Activated CD4-positive, alpha-beta T cell treated with anti-CD3 and anti-CD28 coated beads, Interleukin-2, amount 10 ng/mL, durations not matched to agents 24 days and 14 days (primary cell): Measurements from ENCODE around the gene PSMB8. TPM values are rescaled to one million over a fixed set of nuclear protein-coding genes. Genes with fewer than 3 reads are reported as not detected.

ENCODE experiments used
- DNase-seq: peaks from one replicate; pipeline ENCODE4 v3.0.0; 2022
- H3K27ac Mint-ChIP-seq: one replicate; pipeline ENCODE4 v1.8.0; 2022; ENCODE audit warnings: mild to moderate bottlenecking, mixed read lengths
- H3K27me3 Mint-ChIP-seq: one replicate; pipeline ENCODE4 v1.8.0; 2022; ENCODE audit warnings: mixed read lengths
- H3K36me3 Mint-ChIP-seq: one replicate; pipeline ENCODE4 v1.8.0; 2022; ENCODE audit warnings: low read depth, mild to moderate bottlenecking, mixed read lengths
- H3K4me1 Mint-ChIP-seq: one replicate; pipeline ENCODE4 v1.8.0; 2021; ENCODE audit warnings: mixed read lengths
- H3K4me3 Mint-ChIP-seq: one replicate; pipeline ENCODE4 v1.8.0; 2022; ENCODE audit warnings: mild to moderate bottlenecking, moderate library complexity, mixed read lengths
- H3K9me3 Mint-ChIP-seq: one replicate; pipeline ENCODE4 v1.8.0; 2021; ENCODE audit warnings: mixed read lengths
- intact Hi-C: fragments of 100-400 bp; cut with micrococcal nuclease; formaldehyde crosslinking; loops from one replicate; pipeline ENCODE4 v1.15.1; 2023
- total RNA-seq: library from RNA; stranded (reverse); gene quantifications from 2 replicates; pipeline ENCODE4 v1.2.3, GENCODE V29; 2022

The PSMB8 gene
- total RNA-seq, 1 donor from 2014 or later = 342 TPM

DNA sequence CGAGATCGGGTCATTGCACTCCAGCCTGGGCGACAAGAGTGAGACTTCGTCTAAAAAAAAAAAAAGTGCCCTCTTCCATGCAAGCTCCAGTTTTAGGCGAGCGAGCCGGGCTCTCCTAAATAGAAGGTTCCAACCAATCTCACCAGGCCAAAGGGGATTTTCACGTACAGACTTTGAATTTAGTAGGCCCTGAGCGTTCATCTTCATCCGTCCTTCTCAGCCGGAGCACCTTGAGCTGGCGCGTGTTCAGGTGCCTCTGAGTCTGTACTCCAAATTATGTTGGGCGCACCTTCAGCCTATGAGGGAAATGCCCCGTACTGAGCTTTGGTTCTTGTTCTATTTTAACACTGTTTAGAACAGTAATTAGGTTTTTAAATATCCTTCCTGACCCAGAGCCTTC, 4.5 kb downstream of the PSMB8 start:
- Mint-ChIP-seq H3K27me3 (no peaks in the 10 kb centered on the region), H3K36me3 (peaks cover 79% of the 10 kb centered on the region), H3K27ac (peak overlapping the region; percentile 99), H3K4me3 (no peak overlapping the region), H3K4me1 (peaks cover 65% of the 10 kb centered on the region), H3K9me3 (no peaks in the 10 kb centered on the region)
- peak; percentile 58 for DNase-seq
- intact Hi-C loops = no loop called here

- Mint-ChIP-seq H3K36me3 (peaks cover 79% of the 10 kb centered on the region), H3K27me3 (no peaks in the 10 kb centered on the region), H3K4me3 (peak within 1 kb of the TSS; percentile 83), H3K4me1 (peaks cover 75% of the 10 kb centered on the region), H3K9me3 (peaks cover 5% of the 10 kb centered on the region), H3K27ac (peak within 1 kb of the TSS; percentile 99)
- DNase-seq = peak; percentile 93
- intact Hi-C loops = loop anchor here (1.0 kb wide), 2 partner anchors 16 to 30 kb away; partner anchors contain the start of gene PSMB9
Observed at GRCh38 chr6:32838114-32838958, 5.5 kb downstream of the PSMB8 start, which contains the start of gene TAP2. Gene TAP2 (minus strand): TSS chr6:32838739. CDS start chr6:32838233, 506 bp downstream.

DNA sequence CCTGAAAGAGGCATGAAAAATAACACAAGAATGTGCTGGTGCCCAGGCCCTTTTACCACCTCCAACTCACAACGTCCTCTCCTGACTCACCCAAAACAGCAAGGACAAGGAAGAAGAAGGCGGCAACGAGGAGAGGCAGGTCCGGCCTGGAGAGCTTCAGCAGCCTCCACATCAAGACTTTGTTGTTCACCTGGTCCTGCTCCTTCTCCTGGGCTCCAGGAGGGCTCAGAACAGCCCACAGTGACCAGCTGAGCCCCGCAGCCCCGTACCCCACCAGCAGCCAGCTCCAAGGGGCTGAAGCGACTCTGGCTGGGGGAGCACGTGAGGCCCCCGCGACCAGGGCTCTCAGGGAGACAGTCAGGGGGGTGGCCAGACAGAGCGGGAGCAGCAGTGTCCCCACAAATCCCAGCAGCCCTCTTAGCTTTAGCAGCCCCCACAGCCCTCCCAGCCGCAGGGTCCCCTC, 6.2 kb downstream of the PSMB8 start:
- intact Hi-C loops = loop anchor here (1.0 kb wide), 2 partner anchors 17 to 31 kb away; partner anchors contain the start of gene PSMB9
- Mint-ChIP-seq H3K27ac (peak overlapping the region; percentile 99), H3K27me3 (no peaks in the 10 kb centered on the region), H3K9me3 (peaks cover 5% of the 10 kb centered on the region), H3K4me3 (peak overlapping the region; percentile 83), H3K36me3 (peaks cover 80% of the 10 kb centered on the region), H3K4me1 (peaks cover 76% of the 10 kb centered on the region)
- peak; percentile 61 for DNase-seq

DNA sequence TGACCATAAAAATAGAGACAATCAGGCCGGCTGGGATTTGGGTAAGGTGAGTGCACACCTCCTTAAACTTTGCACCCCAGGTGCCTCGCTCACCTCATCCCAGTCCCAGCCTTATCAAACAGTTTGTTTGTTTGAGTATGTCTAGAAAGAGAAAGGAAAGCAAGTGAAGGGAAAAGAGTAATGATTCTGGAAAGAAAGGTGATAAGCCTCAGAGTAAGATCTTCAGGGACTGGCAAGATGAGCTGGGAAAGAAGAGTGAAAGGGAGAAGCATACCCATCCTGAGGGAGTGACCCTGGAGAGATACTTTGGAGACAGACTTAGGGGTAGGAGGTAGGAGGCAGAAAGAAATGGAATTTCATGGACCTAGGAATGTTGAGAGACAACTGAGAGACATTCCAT, 7.0 kb downstream of the PSMB8 start:
- intact Hi-C loops = no loop called here
- no peak for DNase-seq
- H3K27ac Mint-ChIP-seq = peak overlapping the region; percentile 99
- no peaks in the 10 kb centered on the region for H3K27me3 Mint-ChIP-seq
- peaks cover 5% of the 10 kb centered on the region for H3K9me3 Mint-ChIP-seq
- H3K36me3 Mint-ChIP-seq = peaks cover 80% of the 10 kb centered on the region
- H3K4me1 Mint-ChIP-seq = peaks cover 74% of the 10 kb centered on the region
- H3K4me3 Mint-ChIP-seq = peak overlapping the region; percentile 83

DNA sequence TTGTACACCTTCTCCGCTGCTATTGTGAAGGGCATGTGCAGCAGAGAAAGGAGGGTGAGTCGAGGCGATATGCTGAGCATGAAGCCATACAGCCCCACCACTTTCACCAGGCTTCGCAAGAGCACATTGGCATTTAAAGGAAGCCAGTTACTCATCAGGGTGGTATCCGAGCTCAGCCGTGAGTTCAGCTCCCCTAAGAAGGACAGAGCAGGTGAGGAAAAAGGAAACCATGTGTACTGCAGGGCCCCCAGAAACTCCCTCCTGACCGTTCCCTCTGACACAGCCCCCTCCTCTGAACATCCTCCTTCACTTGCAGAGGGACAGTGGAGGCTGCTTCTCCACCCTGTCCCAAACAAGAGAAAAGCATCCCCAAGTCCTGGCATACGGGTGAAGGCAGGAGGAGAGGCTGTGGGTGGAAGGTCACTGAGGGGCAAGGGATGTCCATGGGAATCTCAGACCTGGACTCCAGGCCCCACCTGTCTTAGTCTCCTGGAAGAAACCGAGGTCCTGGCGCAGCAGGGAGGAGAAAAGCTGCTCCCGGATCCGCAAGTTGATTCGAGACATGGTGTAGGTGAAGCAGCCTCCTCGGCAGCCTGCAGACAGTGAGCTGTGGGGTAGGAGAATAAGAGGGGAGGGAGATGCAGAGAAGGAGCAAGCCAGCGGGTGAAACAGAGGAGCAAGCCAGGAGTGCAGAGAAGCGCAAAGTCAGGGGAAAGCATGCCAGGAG, 8.5 kb downstream of the PSMB8 start:
- peaks cover 70% of the 10 kb centered on the region for H3K4me1 Mint-ChIP-seq
- H3K4me3 Mint-ChIP-seq = peak overlapping the region; percentile 56
- no peak overlapping the region for H3K27ac Mint-ChIP-seq
- intact Hi-C loops = no loop called here
- peaks cover 5% of the 10 kb centered on the region for H3K9me3 Mint-ChIP-seq
- DNase-seq = peak; percentile 56
- no peaks in the 10 kb centered on the region for H3K27me3 Mint-ChIP-seq
- H3K36me3 Mint-ChIP-seq = peaks cover 78% of the 10 kb centered on the region

DNA sequence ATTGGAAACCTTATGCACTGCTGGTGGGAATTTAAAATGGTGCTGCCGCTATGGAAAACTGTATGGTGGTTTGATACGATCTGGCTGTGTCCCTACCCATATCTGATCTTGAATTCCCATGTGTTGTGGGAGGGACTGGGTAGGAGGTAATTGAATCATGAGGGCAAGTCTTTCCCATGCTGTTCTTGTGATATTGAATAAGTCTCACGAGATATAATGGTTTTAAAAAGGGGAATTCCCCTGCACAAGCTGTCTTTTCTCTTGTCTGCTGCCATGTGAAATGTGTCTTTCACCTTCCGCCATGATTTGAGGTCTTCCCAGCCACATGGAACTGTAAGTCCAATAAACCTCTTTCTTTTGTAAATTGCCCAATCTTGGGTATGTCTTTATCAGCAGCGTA, 10.2 kb downstream of the PSMB8 start:
- intact Hi-C loops = no loop called here
- H3K27me3 Mint-ChIP-seq = no peaks in the 10 kb centered on the region

GRCh38 chr6:32832535-32832934, 11.3 kb downstream of the PSMB8 start:
- Mint-ChIP-seq H3K27me3 (no peaks in the 10 kb centered on the region), H3K4me3 (no peak overlapping the region), H3K9me3 (peaks cover 5% of the 10 kb centered on the region), H3K27ac (no peak overlapping the region), H3K4me1 (peaks cover 73% of the 10 kb centered on the region), H3K36me3 (peaks cover 95% of the 10 kb centered on the region)
- DNase-seq = peak; percentile 53
- intact Hi-C loops = no loop called here

More for the DNA sequence above, 10.2 kb downstream of the PSMB8 start:
- DNase-seq = peak; percentile 49
- Mint-ChIP-seq H3K27ac (peak overlapping the region; percentile 49), H3K9me3 (peaks cover 5% of the 10 kb centered on the region), H3K4me1 (peaks cover 69% of the 10 kb centered on the region), H3K36me3 (peaks cover 87% of the 10 kb centered on the region), H3K4me3 (peak overlapping the region; percentile 56)

- H3K9me3 Mint-ChIP-seq = peaks cover 5% of the 10 kb centered on the region
- peak overlapping the region; percentile 18 for H3K27ac Mint-ChIP-seq
- H3K36me3 Mint-ChIP-seq = peaks cover 86% of the 10 kb centered on the region
- H3K27me3 Mint-ChIP-seq = no peaks in the 10 kb centered on the region
- intact Hi-C loops = no loop called here
- H3K4me3 Mint-ChIP-seq = no peak overlapping the region
- DNase-seq = peak; percentile 41
- H3K4me1 Mint-ChIP-seq = peaks cover 66% of the 10 kb centered on the region
Observed at GRCh38 chr6:32830936-32831335, 12.9 kb downstream of the PSMB8 start.

GRCh38 chr6:32830017-32830416, 13.8 kb downstream of the PSMB8 start:
- intact Hi-C loops = no loop called here
- no peaks in the 10 kb centered on the region for H3K27me3 Mint-ChIP-seq
- H3K9me3 Mint-ChIP-seq = peaks cover 5% of the 10 kb centered on the region
- DNase-seq = peak; percentile 44
- H3K27ac Mint-ChIP-seq = peak overlapping the region; percentile 22
- H3K4me3 Mint-ChIP-seq = no peak overlapping the region
- H3K36me3 Mint-ChIP-seq = peaks cover 77% of the 10 kb centered on the region
- peaks cover 57% of the 10 kb centered on the region for H3K4me1 Mint-ChIP-seq

DNA sequence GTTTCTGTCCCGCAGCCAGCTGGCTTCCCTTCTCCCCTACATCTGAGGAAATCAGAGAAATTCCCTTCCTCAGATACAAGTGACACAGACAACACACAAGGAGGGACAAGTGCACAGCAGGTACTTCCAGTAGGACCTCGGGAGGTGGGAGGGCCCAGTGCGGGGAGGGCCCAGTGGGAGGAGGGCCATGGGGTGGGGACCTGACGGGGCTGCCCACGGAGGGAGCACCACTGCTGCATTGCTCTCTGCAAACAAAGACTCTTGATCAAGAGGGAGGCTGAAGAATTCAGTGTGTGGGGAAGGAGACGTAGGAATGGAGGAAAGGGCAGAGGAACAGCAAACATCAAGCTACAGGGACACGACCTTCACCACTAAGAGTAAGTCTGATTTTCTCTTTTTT, 14.4 kb downstream of the PSMB8 start:
- Mint-ChIP-seq H3K27ac (no peak overlapping the region), H3K4me3 (no peak overlapping the region), H3K27me3 (no peaks in the 10 kb centered on the region), H3K4me1 (peaks cover 52% of the 10 kb centered on the region), H3K9me3 (peaks cover 5% of the 10 kb centered on the region), H3K36me3 (peaks cover 72% of the 10 kb centered on the region)
- DNase-seq = peak; percentile 55
- intact Hi-C loops = loop anchor here (5.0 kb wide), 1 partner anchor 38 kb away; no protein-coding TSS in a partner anchor

GRCh38 chr6:32827025-32827424, 16.8 kb downstream of the PSMB8 start:
- H3K4me3 Mint-ChIP-seq = no peak overlapping the region
- H3K36me3 Mint-ChIP-seq = peaks cover 49% of the 10 kb centered on the region
- DNase-seq = peak; percentile 56
- H3K27me3 Mint-ChIP-seq = no peaks in the 10 kb centered on the region
- peaks cover 31% of the 10 kb centered on the region for H3K4me1 Mint-ChIP-seq
- H3K27ac Mint-ChIP-seq = no peak overlapping the region
- intact Hi-C loops = loop anchor here (5.0 kb wide), 1 partner anchor 40 kb away; no protein-coding TSS in a partner anchor
- no peaks in the 10 kb centered on the region for H3K9me3 Mint-ChIP-seq

DNA sequence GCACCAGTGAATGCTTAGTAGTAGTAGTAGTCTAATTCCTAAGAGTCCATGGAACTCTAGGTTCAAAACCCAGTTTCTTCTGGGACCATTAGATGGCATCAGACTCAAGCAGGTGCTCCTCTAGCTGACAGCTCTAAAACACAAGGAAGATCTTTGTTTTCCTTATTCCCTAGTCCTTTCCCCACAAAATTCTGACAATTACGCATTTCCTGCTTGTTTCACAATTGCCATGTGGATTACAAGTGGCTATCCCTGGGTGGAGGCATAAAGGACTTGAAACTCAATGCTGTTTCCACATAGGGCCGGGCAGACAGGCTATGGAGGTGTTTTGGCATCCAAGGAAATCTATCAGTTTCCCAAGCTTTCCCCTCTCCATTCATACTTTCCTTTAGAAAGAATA, 17.9 kb downstream of the PSMB8 start:
- DNase-seq = peak; percentile 53
- Mint-ChIP-seq H3K36me3 (peaks cover 40% of the 10 kb centered on the region), H3K9me3 (no peaks in the 10 kb centered on the region), H3K27me3 (no peaks in the 10 kb centered on the region), H3K27ac (no peak overlapping the region), H3K4me1 (peaks cover 26% of the 10 kb centered on the region), H3K4me3 (no peak overlapping the region)
- intact Hi-C loops = loop anchor here (5.0 kb wide), 1 partner anchor 41 kb away; no protein-coding TSS in a partner anchor

- peak; percentile 52 for DNase-seq
- Mint-ChIP-seq H3K9me3 (no peaks in the 10 kb centered on the region), H3K27ac (no peak overlapping the region), H3K36me3 (peaks cover 8% of the 10 kb centered on the region), H3K4me1 (peaks cover 10% of the 10 kb centered on the region), H3K27me3 (no peaks in the 10 kb centered on the region), H3K4me3 (no peak overlapping the region)
- intact Hi-C loops = no loop called here
Observed at GRCh38 chr6:32819729-32820128, 24.1 kb downstream of the PSMB8 start.

GRCh38 chr6:32818867-32819266, 25.0 kb downstream of the PSMB8 start:
- peak; percentile 7 for DNase-seq
- H3K4me3 Mint-ChIP-seq = no peak overlapping the region
- H3K9me3 Mint-ChIP-seq = no peaks in the 10 kb centered on the region
- H3K4me1 Mint-ChIP-seq = peaks cover 10% of the 10 kb centered on the region
- intact Hi-C loops = no loop called here
- no peak overlapping the region for H3K27ac Mint-ChIP-seq
- H3K27me3 Mint-ChIP-seq = no peaks in the 10 kb centered on the region
- peaks cover 9% of the 10 kb centered on the region for H3K36me3 Mint-ChIP-seq
